GM12892 (cell line): Measurements from ENCODE around the gene ATXN10.
A peak's percentile ranks its signal among the peaks of the same experiment; 100 is the strongest.

Experiments used
- DNase-seq: peaks from one replicate; pipeline ENCODE4 v3.0.0; 2011; ENCODE audit not compliant: insufficient read length
- FAIRE-seq: peaks from 2 replicates; lab custom pipeline; 2011; peaks lifted over from hg19 to GRCh38; lab: Jason Lieb, UNC
- POLR2A ChIP-seq: IDR thresholded peaks from 2 replicates; pipeline ENCODE4 v1.6.1; 2011; ENCODE audit warnings: low read depth, low read length, control low read depth
- POLR2AphosphoS5 ChIP-seq: IDR thresholded peaks from 2 replicates; pipeline ENCODE4 v1.6.1; 2011; ENCODE audit warnings: low read depth, low read length, control low read depth
- TAF1 ChIP-seq: IDR thresholded peaks from 2 replicates; pipeline ENCODE4 v1.6.1; 2011; ENCODE audit warnings: low read depth, mild to moderate bottlenecking, control low read depth, low read length, borderline replicate concordance

The ATXN10 gene

GRCh38 chr22:45774001-45774670 is 102.5 kb downstream of the ATXN10 start:
- peak; percentile 46 for FAIRE-seq
- TF ChIP-seq POLR2AphosphoS5 (no peak), POLR2A (no peak), TAF1 (no peak)
- no peak for DNase-seq

GRCh38 chr22:45775062-45775461 is 103.4 kb downstream of the ATXN10 start:
- FAIRE-seq (peak; percentile 88), DNase-seq (no peak)
- TF ChIP-seq POLR2AphosphoS5 (no peak), TAF1 (no peak), POLR2A (no peak)

- peak; percentile 85 for FAIRE-seq
- TF ChIP-seq TAF1 = no peak
- TF ChIP-seq POLR2A = peak; percentile 50; the same call in 1 of the 2 replicates
- peak; percentile 39; the same call in 1 of the 2 replicates for TF ChIP-seq POLR2AphosphoS5
- no peak for DNase-seq
Measured at GRCh38 chr22:45775569-45776312, 104.1 kb downstream of the ATXN10 start.

- no peak for TF ChIP-seq POLR2AphosphoS5
- TF ChIP-seq TAF1 = no peak
- TF ChIP-seq POLR2A = no peak
- FAIRE-seq = no peak
- DNase-seq = no peak
Measured at GRCh38 chr22:45776313-45776585, 104.6 kb downstream of the ATXN10 start.

- peak; percentile 40 for FAIRE-seq
- no peak for DNase-seq
- TF ChIP-seq TAF1 (no peak), POLR2AphosphoS5 (no peak), POLR2A (no peak)
Measured at GRCh38 chr22:45777046-45777851, 105.6 kb downstream of the ATXN10 start.

GRCh38 chr22:45777852-45778375 is 106.3 kb downstream of the ATXN10 start:
- DNase-seq (no peak), FAIRE-seq (no peak)
- no peak for TF ChIP-seq TAF1
- TF ChIP-seq POLR2AphosphoS5 = no peak
- TF ChIP-seq POLR2A = no peak

GRCh38 chr22:45781459-45781858 is 109.8 kb downstream of the ATXN10 start:
- no peak for FAIRE-seq
- no peak for DNase-seq
- TF ChIP-seq TAF1 (no peak), POLR2AphosphoS5 (no peak), POLR2A (no peak)

GRCh38 chr22:45781966-45782365 is 110.3 kb downstream of the ATXN10 start:
- TF ChIP-seq TAF1 = no peak
- TF ChIP-seq POLR2A = no peak
- TF ChIP-seq POLR2AphosphoS5 = no peak
- no peak for FAIRE-seq
- no peak for DNase-seq

- DNase-seq (no peak), FAIRE-seq (no peak)
- TF ChIP-seq TAF1 (no peak), POLR2AphosphoS5 (no peak), POLR2A (no peak)
Measured at GRCh38 chr22:45783021-45783420, 111.4 kb downstream of the ATXN10 start.

- FAIRE-seq = no peak
- DNase-seq = no peak
- no peak for TF ChIP-seq POLR2A
- TF ChIP-seq POLR2AphosphoS5 = no peak
- TF ChIP-seq TAF1 = no peak
Measured at GRCh38 chr22:45783690-45784089, 112.1 kb downstream of the ATXN10 start.

- FAIRE-seq = peak; percentile 40
- no peak for DNase-seq
Measured at GRCh38 chr22:45784357-45785277, 113.0 kb downstream of the ATXN10 start.

More at GRCh38 chr22:45784357-45785277, 113.0 kb downstream of the ATXN10 start:
- TF ChIP-seq POLR2AphosphoS5 = no peak
- no peak for TF ChIP-seq TAF1
- TF ChIP-seq POLR2A = no peak
